Spleen (tissue), 11 donors: ENCODE results near the gene KLK6. TPM values are rescaled to one million over a fixed set of nuclear protein-coding genes. Genes with fewer than 3 reads are reported as not detected.

Source experiments
- DNase-seq: peaks from one replicate; pipeline ENCODE4 v3.0.0-alpha.2; 2020
- H3K27ac ChIP-seq, 8 donors: fragments of 200-600 bp; sonication (generic) in 7 of 8; 1 replicate in 4 of 8; 2 replicates in 4 of 8; pipeline versions ENCODE4 v1.5.0 to v1.8.0; 2016 to 2021; ENCODE audit warnings: inconsistent platforms in 4 of 8, mild to moderate bottlenecking in 4 of 8, moderate library complexity in 1 of 8
- H3K27me3 ChIP-seq, 7 donors: fragments of 200-600 bp; sonication (generic) in 6 of 7; replicated peaks in 1 of 7; 1 replicate in 4 of 7; 2 replicates in 3 of 7; pipeline versions ENCODE4 v1.5.0 to v1.8.0; 2016 to 2021; ENCODE audit warnings: inconsistent platforms in 3 of 7, mild to moderate bottlenecking in 1 of 7
- H3K36me3 ChIP-seq, 6 donors: fragments of 200-600 bp; sonication (generic) in 5 of 6; 1 replicate in 4 of 6; 2 replicates in 2 of 6; pipeline versions ENCODE4 v1.5.0 to v1.8.0; 2016 to 2021; ENCODE audit warnings: inconsistent platforms in 2 of 6
- H3K4me1 ChIP-seq, 6 donors: fragments of 200-600 bp; sonication (generic) in 5 of 6; 1 replicate in 3 of 6; 2 replicates in 3 of 6; pipeline versions ENCODE4 v1.5.0 to v1.8.0; 2016 to 2021; ENCODE audit warnings: inconsistent platforms in 3 of 6
- H3K4me3 ChIP-seq, 8 donors: fragments of 200-600 bp; sonication (generic) in 7 of 8; 1 replicate in 4 of 8; 2 replicates in 4 of 8; pipeline versions ENCODE4 v1.5.0 to v1.8.0; 2016 to 2021; ENCODE audit warnings: inconsistent platforms in 4 of 8, mild to moderate bottlenecking in 4 of 8, moderate library complexity in 2 of 8
- H3K9me3 ChIP-seq, 8 donors: fragments of 200-600 bp; sonication (generic) in 7 of 8; 1 replicate in 4 of 8; 2 replicates in 4 of 8; pipeline versions ENCODE4 v1.5.0 to v1.8.0; 2016 to 2021; ENCODE audit warnings: inconsistent platforms in 4 of 8
- CTCF ChIP-seq, 11 experiments: fragments of 200-600 bp in 7 of 11; fragments of 450-650 bp in 4 of 11; sonication (generic) in 4 of 11; IDR thresholded peaks in 8 of 11; conservative IDR thresholded peaks in 3 of 11; 1 replicate in 7 of 11; 2 replicates in 4 of 11; pipeline versions ENCODE4 v1.4.0 to v1.8.0; 2016 to 2021; ENCODE audit warnings: antibody characterized with exemption in 11 of 11, inconsistent platforms in 4 of 11, mild to moderate bottlenecking in 1 of 11
- POLR2A ChIP-seq, 3 donors: fragments of 450-650 bp; IDR thresholded peaks; one replicate each; pipeline ENCODE4 v1.5.1; 2017; ENCODE audit warnings: antibody characterized with exemption in 3 of 3, mild to moderate bottlenecking in 1 of 3
- POLR2AphosphoS5 ChIP-seq, 3 donors: sonication (generic); formaldehyde crosslinking; IDR thresholded peaks; one replicate each; pipeline ENCODE4 v1.5.1; 2017; ENCODE audit warnings: antibody characterized with exemption in 3 of 3
- WGBS, 5 donors: extraction: QIAGEN DNeasy Blood & Tissue Kit in 3 of 5; methylation state at CpG; one replicate each; pipeline versions ENCODE4 v1.1.5 to v1.1.7; 2013 to 2018; 5-methylcytosine and 5-hydroxymethylcytosine counted together
- intact Hi-C: fragments of 100-400 bp; cut with DNase I; formaldehyde crosslinking; loops from one replicate; pipeline ENCODE4 v1.15.0; 2023; ENCODE audit warnings: low total_unique reads
- polyA plus RNA-seq, 3 donors: library from polyadenylated mRNA; stranded (reverse); fragments of 200-250 nt; gene quantifications; one replicate each; pipeline ENCODE4 v1.2.1, GENCODE V29; 2013
- total RNA-seq, 7 donors: library from RNA; depleted of rRNA in 3 of 7; stranded (reverse); fragments of >200 nt in 3 of 7; fragmentation: NEBNext Ultra II Directional in 4 of 7; extraction: Animal tissue kit (Norgen Biotek cat#: 25700) in 4 of 7; gene quantifications; one replicate each; pipeline versions ENCODE4 v1.1.0 to v1.2.1, GENCODE V29; 2016 to 2021
- donor health status: healthy with polysubstance abuse.
- donor health status: DM: no; HTN: no; CAD: no; lungs with moderate emphysema.
- donor health status: DM: no; HTN: no; CAD: no.
- donor health status: Bipolar disorder and iron deficiency.
- donor health status: healthy.
- donor health status: DM: no; HTN: no; CAD: no.
- donor health status: DM: yes; HTN: yes; CAD: no.

Gene KLK6
- total and polyA plus RNA-seq, 10 donors, result 0.43 to 9.5 (median 2.8) TPM; not detected in 1

GRCh38 chr19:51015691-51016267, 46.4 kb upstream of the KLK6 start:
- DNase-seq, result no peak
- 76 to 92% (median 91%) methylated on average over 18 to 19 of the region's 19 CpGs for WGBS, 5 donors
- H3K4me3 ChIP-seq, result no peak overlapping the region
- no peaks in the 10 kb centered on the region for H3K9me3 ChIP-seq
- intact Hi-C loops, result no loop called here
- TF ChIP-seq POLR2A (IDR thresholded peaks at IDR 0.05) (no peak), POLR2AphosphoS5 (IDR thresholded peaks at IDR 0.05) (no peak), CTCF (IDR thresholded peaks at IDR 0.05 in 8 of 11, conservative IDR thresholded peaks at IDR 0.05 in 3 of 11) (no peak)
- H3K4me1 ChIP-seq, result peaks cover 10 to 39% (median 29%) of the 10 kb centered on the region in 6 donors
- H3K27ac ChIP-seq, result no peak overlapping the region
- H3K36me3 ChIP-seq, result no peaks in the 10 kb centered on the region
- H3K27me3 ChIP-seq, result peaks cover 4 to 97% (median 49%) of the 10 kb centered on the region in 7 donors

DNA sequence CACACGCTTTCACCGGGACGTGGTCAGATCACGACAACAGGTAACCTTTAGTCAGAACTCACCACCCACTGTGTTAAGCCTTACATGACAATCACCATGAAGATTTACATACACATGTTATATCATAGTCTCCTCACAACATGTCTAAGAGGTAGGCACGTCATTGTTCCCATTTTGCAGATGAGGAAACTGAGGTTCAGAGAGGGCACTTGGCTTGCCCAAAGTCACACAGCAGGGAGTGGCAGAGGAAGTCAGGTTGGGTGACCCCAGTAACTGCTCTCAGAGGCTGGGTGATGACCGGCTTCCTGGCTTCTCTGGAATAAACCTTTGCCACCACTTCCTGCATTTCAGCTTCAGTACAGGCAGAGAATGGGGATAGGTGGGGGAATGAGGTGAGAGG, 44.9 kb upstream of the KLK6 start:
- Histone ChIP-seq H3K4me3 (no peak overlapping the region), H3K27me3 (peaks cover 3 to 97% (median 43%) of the 10 kb centered on the region in 7 donors), H3K9me3 (no peaks in the 10 kb centered on the region), H3K27ac (no peak overlapping the region), H3K36me3 (no peaks in the 10 kb centered on the region), H3K4me1 (peaks cover 6 to 27% (median 19%) of the 10 kb centered on the region in 6 donors)
- TF ChIP-seq POLR2AphosphoS5 (IDR thresholded peaks at IDR 0.05) (no peak), POLR2A (IDR thresholded peaks at IDR 0.05) (no peak), CTCF (IDR thresholded peaks at IDR 0.05 in 8 of 11, conservative IDR thresholded peaks at IDR 0.05 in 3 of 11) (no peak)
- no peak for DNase-seq
- WGBS, 5 donors, result 79 to 84% (median 81%) methylated on average over 6 of the region's 6 CpGs
- intact Hi-C loops, result no loop called here

DNA sequence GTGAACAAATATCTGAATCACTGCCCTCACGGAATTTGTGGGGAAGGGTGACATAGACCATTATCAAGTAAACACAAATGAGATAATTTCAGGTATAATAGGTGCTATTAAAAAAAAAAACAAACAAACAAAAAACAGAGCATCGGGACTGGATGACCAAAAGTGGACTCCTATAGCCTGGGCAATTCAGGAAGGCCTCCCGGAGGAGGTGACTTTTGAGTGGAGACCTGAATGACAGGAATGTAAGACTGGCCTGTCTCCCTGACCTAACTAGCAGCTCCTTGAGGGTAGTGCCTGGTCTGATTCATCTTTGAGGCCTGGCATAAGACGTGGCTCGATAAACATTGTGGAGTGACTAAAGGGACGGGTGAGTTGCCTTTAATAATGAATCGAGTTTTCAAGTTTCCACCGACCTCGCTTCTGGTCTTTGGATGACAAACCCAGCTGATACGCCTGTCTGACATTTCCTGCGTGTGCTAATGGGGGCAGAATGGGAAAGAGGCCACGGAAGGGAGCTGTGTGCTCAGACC, 43.3 kb upstream of the KLK6 start:
- no peaks in the 10 kb centered on the region for H3K36me3 ChIP-seq
- intact Hi-C loops, result no loop called here
- peaks cover 0 to 90% (median 28%) of the 10 kb centered on the region in 7 donors for H3K27me3 ChIP-seq
- no peaks in the 10 kb centered on the region for H3K9me3 ChIP-seq
- H3K4me3 ChIP-seq, result no peak overlapping the region
- peaks cover 0 to 12% (median 8%) of the 10 kb centered on the region in 6 donors for H3K4me1 ChIP-seq
- no peak overlapping the region for H3K27ac ChIP-seq
- no peak for DNase-seq
- TF ChIP-seq POLR2A (IDR thresholded peaks at IDR 0.05), result no peak
- 65 to 71% (median 67%) methylated on average over 12 of the region's 12 CpGs for WGBS, 5 donors

GRCh38 chr19:51010066-51010795, 40.8 kb upstream of the KLK6 start:
- Histone ChIP-seq H3K4me3 (no peak overlapping the region), H3K36me3 (no peaks in the 10 kb centered on the region), H3K27ac (no peak overlapping the region), H3K4me1 (no peaks in the 10 kb centered on the region), H3K9me3 (no peaks in the 10 kb centered on the region), H3K27me3 (peaks cover 0 to 79% (median 6%) of the 10 kb centered on the region in 7 donors)
- 70 to 83% (median 77%) methylated on average over 4 of the region's 4 CpGs for WGBS, 5 donors
- no peak for DNase-seq
- TF ChIP-seq CTCF (IDR thresholded peaks at IDR 0.05 in 8 of 11, conservative IDR thresholded peaks at IDR 0.05 in 3 of 11) (no peak), POLR2AphosphoS5 (IDR thresholded peaks at IDR 0.05) (no peak), POLR2A (IDR thresholded peaks at IDR 0.05) (no peak)
- intact Hi-C loops, result no loop called here
